GM12875 (cell line): ENCODE measurements around the gene SH2D2A.
A peak's percentile ranks its signal among the peaks of the same experiment; 100 is the strongest.

Experiments used
- H3K4me3 ChIP-seq: one replicate; pipeline ENCODE4 v1.5.1; 2011; ENCODE audit warnings: low read depth, low read length, control low read depth
- TF ChIP-seq, protein P1 (sequence below): IDR thresholded peaks from 2 replicates; pipeline ENCODE4 v1.5.1; 2011; ENCODE audit warnings: low read depth, mild to moderate bottlenecking, control low read depth, inconsistent platforms, low read length, moderate library complexity, borderline replicate concordance; ENCODE audit not compliant: insufficient read depth

The SH2D2A gene

DNA sequence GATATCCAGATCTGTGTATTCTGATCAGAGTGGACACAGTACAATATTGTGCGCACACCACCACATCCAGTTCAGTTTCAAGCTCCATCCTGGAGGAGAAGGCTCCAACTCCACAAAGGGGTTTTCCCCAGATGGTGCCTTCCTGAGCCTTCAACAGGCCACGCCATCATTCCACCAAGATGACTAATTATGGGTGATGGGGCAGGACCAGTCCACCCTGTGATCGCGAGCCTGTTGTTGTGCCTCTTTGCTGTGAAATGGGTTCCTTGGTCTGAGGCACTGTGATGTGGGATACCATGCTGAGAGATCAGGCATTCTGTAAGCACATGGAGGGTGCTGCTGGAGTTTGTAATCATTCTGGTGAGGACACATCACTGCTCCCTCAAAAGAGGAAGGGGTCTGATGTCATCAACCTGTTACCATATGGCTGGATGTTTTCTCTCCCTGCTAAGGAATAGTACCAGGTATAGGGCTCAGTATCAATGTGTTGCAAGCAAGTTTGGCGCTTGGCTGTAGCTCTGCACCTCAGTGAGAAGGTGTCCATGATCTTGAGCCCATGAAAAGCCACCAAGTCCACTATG is 6.7 kb upstream of the SH2D2A start:
- TF ChIP-seq, protein P1, sequence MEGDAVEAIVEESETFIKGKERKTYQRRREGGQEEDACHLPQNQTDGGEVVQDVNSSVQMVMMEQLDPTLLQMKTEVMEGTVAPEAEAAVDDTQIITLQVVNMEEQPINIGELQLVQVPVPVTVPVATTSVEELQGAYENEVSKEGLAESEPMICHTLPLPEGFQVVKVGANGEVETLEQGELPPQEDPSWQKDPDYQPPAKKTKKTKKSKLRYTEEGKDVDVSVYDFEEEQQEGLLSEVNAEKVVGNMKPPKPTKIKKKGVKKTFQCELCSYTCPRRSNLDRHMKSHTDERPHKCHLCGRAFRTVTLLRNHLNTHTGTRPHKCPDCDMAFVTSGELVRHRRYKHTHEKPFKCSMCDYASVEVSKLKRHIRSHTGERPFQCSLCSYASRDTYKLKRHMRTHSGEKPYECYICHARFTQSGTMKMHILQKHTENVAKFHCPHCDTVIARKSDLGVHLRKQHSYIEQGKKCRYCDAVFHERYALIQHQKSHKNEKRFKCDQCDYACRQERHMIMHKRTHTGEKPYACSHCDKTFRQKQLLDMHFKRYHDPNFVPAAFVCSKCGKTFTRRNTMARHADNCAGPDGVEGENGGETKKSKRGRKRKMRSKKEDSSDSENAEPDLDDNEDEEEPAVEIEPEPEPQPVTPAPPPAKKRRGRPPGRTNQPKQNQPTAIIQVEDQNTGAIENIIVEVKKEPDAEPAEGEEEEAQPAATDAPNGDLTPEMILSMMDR: no peak
- no peak overlapping the region for H3K4me3 ChIP-seq

GRCh38 chr1:156822680-156823079 is 6.0 kb upstream of the SH2D2A start:
- H3K4me3 ChIP-seq: no peak overlapping the region
- TF ChIP-seq, protein P1: no peak

- TF ChIP-seq, protein P1: no peak
Measured at GRCh38 chr1:156821801-156822200, 5.2 kb upstream of the SH2D2A start.

DNA sequence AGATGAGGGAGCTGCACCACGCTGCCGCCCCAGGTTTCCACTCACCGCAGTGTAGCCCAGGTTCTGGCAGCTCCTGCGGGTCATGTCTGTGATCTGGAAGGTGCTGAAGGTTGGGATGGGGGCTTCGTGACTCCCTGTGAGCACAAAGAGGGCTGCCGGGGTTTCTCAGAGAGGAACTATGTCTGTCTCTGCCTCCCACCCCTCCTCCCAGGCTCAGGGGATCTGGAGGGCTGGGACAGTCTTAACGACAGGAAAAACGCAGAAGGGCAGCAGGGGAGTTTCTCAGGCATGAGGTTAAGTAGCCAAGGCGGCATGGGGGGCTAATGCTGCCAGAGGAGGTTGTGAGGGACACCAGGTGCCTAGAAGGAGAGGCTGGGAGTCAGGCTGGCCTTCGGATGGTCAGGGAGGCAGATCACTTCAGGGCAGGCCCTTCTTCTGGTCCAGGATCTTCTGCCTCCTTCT is 656 bp downstream of the SH2D2A start:
- peak overlapping the region; percentile 26 for H3K4me3 ChIP-seq

More at GRCh38 chr1:156821801-156822200, 5.2 kb upstream of the SH2D2A start:
- H3K4me3 ChIP-seq: no peak overlapping the region

DNA sequence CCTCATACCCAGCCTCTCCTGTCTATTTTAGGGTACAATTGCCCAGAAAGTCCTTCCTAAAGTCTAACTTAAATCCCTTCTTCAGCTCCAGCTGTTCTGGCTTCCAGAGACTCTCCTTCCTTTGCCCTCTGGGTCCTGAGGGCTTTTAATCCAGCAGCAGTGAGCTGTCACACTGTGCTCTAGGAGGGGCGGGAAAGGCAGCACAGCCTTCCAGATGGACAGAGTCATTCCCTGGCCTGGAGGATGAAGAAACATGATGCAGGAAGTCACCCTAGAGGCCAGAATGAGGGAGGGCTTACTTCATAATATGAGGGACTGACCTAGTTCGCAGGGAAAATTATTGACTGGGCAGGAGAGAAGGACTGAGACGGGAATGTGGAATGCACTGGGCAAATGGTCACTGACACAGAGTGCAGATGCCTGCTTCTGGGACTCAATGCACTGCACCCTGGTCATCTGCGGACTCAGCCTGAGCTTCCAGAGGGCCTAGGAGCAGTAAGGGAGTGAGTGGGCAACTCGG is 1.3 kb downstream of the SH2D2A start:
- no peak overlapping the region for H3K4me3 ChIP-seq
- TF ChIP-seq, protein P1: no peak

More for the DNA sequence above, 656 bp downstream of the SH2D2A start:
- TF ChIP-seq, protein P1: no peak

- H3K4me3 ChIP-seq: no peak overlapping the region
- TF ChIP-seq, protein P1: no peak
Measured at GRCh38 chr1:156814571-156815260, 1.9 kb downstream of the SH2D2A start.
